ENCODE data around the gene TSPAN3.

DNA sequence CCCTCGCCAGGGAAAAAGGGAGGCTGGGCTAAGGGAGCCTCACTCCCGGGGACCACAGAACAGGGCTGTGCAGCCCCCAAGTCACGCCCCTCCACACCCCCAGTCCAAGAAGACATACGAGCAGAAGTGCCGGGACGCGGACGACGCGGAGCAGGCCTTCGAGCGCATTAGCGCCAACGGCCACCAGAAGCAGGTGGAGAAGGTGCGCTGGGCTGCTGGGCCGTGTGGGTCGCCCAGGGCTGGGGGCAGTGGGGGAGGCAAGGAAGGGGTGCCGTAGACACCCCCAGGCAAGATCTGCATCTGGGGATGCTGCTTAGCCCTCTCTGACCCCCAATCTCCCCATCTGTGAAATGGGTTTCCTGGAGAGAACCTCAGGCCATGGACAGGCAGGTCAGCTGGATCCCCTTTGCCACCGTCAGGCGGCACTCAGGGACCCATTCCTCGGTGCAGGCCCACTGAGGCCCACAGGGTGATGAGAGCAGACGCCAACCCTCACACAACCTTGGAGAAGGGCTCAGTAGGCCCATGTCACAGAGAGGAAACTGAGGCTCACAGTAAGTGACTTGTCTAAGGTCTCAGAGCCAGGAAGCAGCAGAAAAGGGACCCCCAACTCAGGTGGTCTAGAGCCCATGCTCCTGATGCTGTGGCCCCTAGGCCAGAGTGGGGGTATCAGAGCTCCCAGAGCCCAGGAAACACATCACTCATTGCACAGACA, 42.3 kb downstream of the TSPAN3 start:
- TF ChIP-seq YY1 (IDR thresholded peaks at IDR 0.05; ENCODE audit: insufficient read depth, insufficient read length) (no peak), ZNF274 (IDR thresholded peaks at IDR 0.05; ENCODE audit: low read depth, low read length) (no peak), SUZ12 (IDR thresholded peaks at IDR 0.05; ENCODE audit: extremely low read depth, insufficient read depth, insufficient read length) (no peak)

Measured in NT2/D1 (cell line).